Stimulated activated CD8-positive, alpha-beta memory T cell treated with anti-CD3 and anti-CD28 coated beads, Interleukin-12 subunit alpha, Interleukin-12 subunit beta, amount 100 ng/mL, for 24 hours (primary cell): ENCODE data around the gene MTMR4.
"Not testable (repeated sequence)": the region's sequence is repeated elsewhere in the genome, so short reads cannot be mapped to it uniquely, and the experiment has no call there.

Experiments
- DNase-seq: peaks from one replicate; pipeline ENCODE4 v3.0.0-alpha.2; 2020; ENCODE audit errors: extremely low read depth

The MTMR4 gene

GRCh38 chr17:58525239-58525638, 10.8 kb upstream of the MTMR4 start:
- no peak for DNase-seq

- DNase-seq = no peak
Observed at GRCh38 chr17:58521680-58522079, 7.2 kb upstream of the MTMR4 start.

GRCh38 chr17:58520843-58521430, 6.5 kb upstream of the MTMR4 start:
- no peak for DNase-seq

GRCh38 chr17:58517928-58518609, 3.6 kb upstream of the MTMR4 start:
- peak; percentile 99 for DNase-seq

- no peak for DNase-seq
Observed at GRCh38 chr17:58517378-58517927, 3.0 kb upstream of the MTMR4 start.

- DNase-seq = no peak
Observed at GRCh38 chr17:58516644-58517377, 2.4 kb upstream of the MTMR4 start.

- DNase-seq = no peak
Observed at GRCh38 chr17:58515286-58515685, 848 bp upstream of the MTMR4 start.

GRCh38 chr17:58514770-58515157, 326 bp upstream of the MTMR4 start:
- DNase-seq = no peak

- DNase-seq = no peak
Observed at GRCh38 chr17:58513267-58513964, 1.0 kb downstream of the MTMR4 start.

- DNase-seq = no peak
Observed at GRCh38 chr17:58510075-58510474, 4.4 kb downstream of the MTMR4 start.

GRCh38 chr17:58508341-58509067, 5.9 kb downstream of the MTMR4 start:
- no peak for DNase-seq

GRCh38 chr17:58507123-58507634, 7.3 kb downstream of the MTMR4 start:
- DNase-seq = no peak

GRCh38 chr17:58506354-58507080, 7.9 kb downstream of the MTMR4 start:
- no peak for DNase-seq

GRCh38 chr17:58504826-58505351, 9.5 kb downstream of the MTMR4 start:
- DNase-seq = no peak

- DNase-seq = no peak
Observed at GRCh38 chr17:58503866-58504265, 10.6 kb downstream of the MTMR4 start.

GRCh38 chr17:58503134-58503533, 11.3 kb downstream of the MTMR4 start:
- not testable (repeated sequence) for DNase-seq

- no peak for DNase-seq
Observed at GRCh38 chr17:58501451-58501850, 13.0 kb downstream of the MTMR4 start.

- no peak for DNase-seq
Observed at GRCh38 chr17:58498177-58498828, 16.1 kb downstream of the MTMR4 start.

GRCh38 chr17:58493506-58493905, 20.9 kb downstream of the MTMR4 start:
- DNase-seq = no peak
